ENCODE measurements around the gene CSF1R. TPM values are rescaled to one million over a fixed set of nuclear protein-coding genes. Genes with fewer than 3 reads are reported as not detected.

Gene CSF1R
- polyA plus RNA-seq, 1 donor (not counting 4 experiments of a cell fraction or from before 2014, with no cell fraction given), result not detected

- H3K4me1 ChIP-seq (ENCODE audit: control insufficient read depth, extremely low read depth, insufficient read depth, low read length), result no peaks in the 10 kb centered on the region
- H3K27me3 ChIP-seq (ENCODE audit: control insufficient read depth, extremely low read depth, insufficient read depth, low read length), result peaks cover 33% of the 10 kb centered on the region
- no peak overlapping the region for H2AFZ ChIP-seq (ENCODE audit: control insufficient read depth, low read length)
- no peaks in the 10 kb centered on the region for H3K79me2 ChIP-seq (ENCODE audit: control insufficient read depth, insufficient read depth, low read length)
- FAIRE-seq (no peak), DNase-seq (ENCODE audit: low read depth, low spot score) (no peak)
- TF ChIP-seq EZH2 (IDR thresholded peaks at IDR 0.05; ENCODE audit: low read length), result no peak
- TF ChIP-seq CTCF (optimal IDR thresholded peaks at IDR 0.05 in 1 of 3, IDR thresholded peaks at IDR 0.05 in 1 of 3, conservative IDR thresholded peaks at IDR 0.05 in 1 of 3; ENCODE audit: extremely low read depth in 1 of 3, insufficient read depth in 2 of 3, low read length in 3 of 3), result no peak
- H3K36me3 ChIP-seq (ENCODE audit: control insufficient read depth in 2 of 2, extremely low read depth in 1 of 2, insufficient read depth in 2 of 2, low read length in 2 of 2), result no peaks in the 10 kb centered on the region
- no peak overlapping the region for H3K27ac ChIP-seq (ENCODE audit: control insufficient read depth, insufficient read depth, low read length)
- H3K9me3 ChIP-seq (ENCODE audit: control insufficient read depth, low read depth, low read length), result no peaks in the 10 kb centered on the region
- no peak overlapping the region for H3K9ac ChIP-seq (ENCODE audit: control insufficient read depth, extremely low read depth, insufficient read depth, low read length)
- no peak overlapping the region for H3K4me3 ChIP-seq (ENCODE audit: control insufficient read depth in 2 of 3, extremely low read depth in 1 of 3, insufficient read depth in 2 of 3, low read depth in 1 of 3, low read length in 3 of 3)
- no peaks in the 10 kb centered on the region for H3K9me1 ChIP-seq (ENCODE audit: control insufficient read depth, extremely low read depth, insufficient read depth, low read length)
- H4K20me1 ChIP-seq (ENCODE audit: control insufficient read depth, extremely low read depth, insufficient read depth, low read length), result no peaks in the 10 kb centered on the region
- H3K4me2 ChIP-seq (ENCODE audit: control insufficient read depth, extremely low read depth, insufficient read depth, low read depth, low read length), result no peak overlapping the region
- dilution Hi-C loops (cut with MboI; ENCODE audit: extremely low pct_ligation_motif_present, low sequenced_read_pairs), result no loop called here
Observed at GRCh38 chr5:150080696-150081435, 5.5 kb downstream of the CSF1R start.

- Histone ChIP-seq H3K9ac (ENCODE audit: control insufficient read depth, extremely low read depth, insufficient read depth, low read length) (no peak overlapping the region), H3K27me3 (ENCODE audit: control insufficient read depth, extremely low read depth, insufficient read depth, low read length) (peaks cover 34% of the 10 kb centered on the region), H3K27ac (ENCODE audit: control insufficient read depth, insufficient read depth, low read length) (no peak overlapping the region), H4K20me1 (ENCODE audit: control insufficient read depth, extremely low read depth, insufficient read depth, low read length) (no peaks in the 10 kb centered on the region), H3K9me3 (ENCODE audit: control insufficient read depth, low read depth, low read length) (no peaks in the 10 kb centered on the region), H3K79me2 (ENCODE audit: control insufficient read depth, insufficient read depth, low read length) (no peaks in the 10 kb centered on the region), H3K4me1 (ENCODE audit: control insufficient read depth, extremely low read depth, insufficient read depth, low read length) (no peaks in the 10 kb centered on the region), H3K4me3 (ENCODE audit: control insufficient read depth in 2 of 3, extremely low read depth in 1 of 3, insufficient read depth in 2 of 3, low read depth in 1 of 3, low read length in 3 of 3) (no peak overlapping the region), H3K9me1 (ENCODE audit: control insufficient read depth, extremely low read depth, insufficient read depth, low read length) (no peaks in the 10 kb centered on the region), H3K36me3 (ENCODE audit: control insufficient read depth in 2 of 2, extremely low read depth in 1 of 2, insufficient read depth in 2 of 2, low read length in 2 of 2) (no peaks in the 10 kb centered on the region), H3K4me2 (ENCODE audit: control insufficient read depth, extremely low read depth, insufficient read depth, low read depth, low read length) (no peak overlapping the region), H2AFZ (ENCODE audit: control insufficient read depth, low read length) (no peak overlapping the region)
- DNase-seq (ENCODE audit: low read depth, low spot score) (no peak), FAIRE-seq (no peak)
- TF ChIP-seq EZH2 (IDR thresholded peaks at IDR 0.05; ENCODE audit: low read length) (no peak), CTCF (optimal IDR thresholded peaks at IDR 0.05 in 1 of 3, IDR thresholded peaks at IDR 0.05 in 1 of 3, conservative IDR thresholded peaks at IDR 0.05 in 1 of 3; ENCODE audit: extremely low read depth in 1 of 3, insufficient read depth in 2 of 3, low read length in 3 of 3) (no peak)
- dilution Hi-C loops (cut with MboI; ENCODE audit: extremely low pct_ligation_motif_present, low sequenced_read_pairs), result no loop called here
Observed at GRCh38 chr5:150079909-150080461, 6.4 kb downstream of the CSF1R start.
